ENCODE measurements around the gene NOL4.
"Not testable (repeated sequence)": the region's sequence is repeated elsewhere in the genome, so short reads cannot be mapped to it uniquely, and the experiment has no call there.

The NOL4 gene, protein sequence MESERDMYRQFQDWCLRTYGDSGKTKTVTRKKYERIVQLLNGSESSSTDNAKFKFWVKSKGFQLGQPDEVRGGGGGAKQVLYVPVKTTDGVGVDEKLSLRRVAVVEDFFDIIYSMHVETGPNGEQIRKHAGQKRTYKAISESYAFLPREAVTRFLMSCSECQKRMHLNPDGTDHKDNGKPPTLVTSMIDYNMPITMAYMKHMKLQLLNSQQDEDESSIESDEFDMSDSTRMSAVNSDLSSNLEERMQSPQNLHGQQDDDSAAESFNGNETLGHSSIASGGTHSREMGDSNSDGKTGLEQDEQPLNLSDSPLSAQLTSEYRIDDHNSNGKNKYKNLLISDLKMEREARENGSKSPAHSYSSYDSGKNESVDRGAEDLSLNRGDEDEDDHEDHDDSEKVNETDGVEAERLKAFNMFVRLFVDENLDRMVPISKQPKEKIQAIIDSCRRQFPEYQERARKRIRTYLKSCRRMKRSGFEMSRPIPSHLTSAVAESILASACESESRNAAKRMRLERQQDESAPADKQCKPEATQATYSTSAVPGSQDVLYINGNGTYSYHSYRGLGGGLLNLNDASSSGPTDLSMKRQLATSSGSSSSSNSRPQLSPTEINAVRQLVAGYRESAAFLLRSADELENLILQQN

GRCh38 chr18:34224423-34225217, at the start of gene NOL4:
NOL4 (minus strand) TSS chr18:34224913; CDS start chr18:34223253, 1,660 bp downstream.
- DNase-seq = no peak

DNA sequence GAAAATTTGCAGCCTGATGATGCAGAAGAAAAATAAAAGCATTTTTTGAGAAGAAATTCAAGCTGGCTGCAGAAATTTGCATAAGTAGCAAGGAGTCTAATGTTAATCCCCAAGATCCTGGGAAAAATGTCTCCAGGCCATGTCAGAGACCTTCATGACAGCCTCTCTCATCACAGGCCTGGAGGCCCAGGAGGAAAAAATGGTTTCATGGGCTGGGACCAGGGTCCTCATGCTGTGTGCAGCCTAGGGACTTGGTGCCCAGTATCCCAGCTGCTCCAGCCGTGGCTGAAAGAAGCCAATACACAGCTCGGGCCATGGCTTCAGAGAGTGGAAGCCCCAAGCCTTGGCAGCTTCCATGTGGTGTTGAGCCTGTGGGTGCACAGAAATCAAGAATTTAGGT, 41.3 kb upstream of the NOL4 start:
- DNase-seq = not testable (repeated sequence)

DNA sequence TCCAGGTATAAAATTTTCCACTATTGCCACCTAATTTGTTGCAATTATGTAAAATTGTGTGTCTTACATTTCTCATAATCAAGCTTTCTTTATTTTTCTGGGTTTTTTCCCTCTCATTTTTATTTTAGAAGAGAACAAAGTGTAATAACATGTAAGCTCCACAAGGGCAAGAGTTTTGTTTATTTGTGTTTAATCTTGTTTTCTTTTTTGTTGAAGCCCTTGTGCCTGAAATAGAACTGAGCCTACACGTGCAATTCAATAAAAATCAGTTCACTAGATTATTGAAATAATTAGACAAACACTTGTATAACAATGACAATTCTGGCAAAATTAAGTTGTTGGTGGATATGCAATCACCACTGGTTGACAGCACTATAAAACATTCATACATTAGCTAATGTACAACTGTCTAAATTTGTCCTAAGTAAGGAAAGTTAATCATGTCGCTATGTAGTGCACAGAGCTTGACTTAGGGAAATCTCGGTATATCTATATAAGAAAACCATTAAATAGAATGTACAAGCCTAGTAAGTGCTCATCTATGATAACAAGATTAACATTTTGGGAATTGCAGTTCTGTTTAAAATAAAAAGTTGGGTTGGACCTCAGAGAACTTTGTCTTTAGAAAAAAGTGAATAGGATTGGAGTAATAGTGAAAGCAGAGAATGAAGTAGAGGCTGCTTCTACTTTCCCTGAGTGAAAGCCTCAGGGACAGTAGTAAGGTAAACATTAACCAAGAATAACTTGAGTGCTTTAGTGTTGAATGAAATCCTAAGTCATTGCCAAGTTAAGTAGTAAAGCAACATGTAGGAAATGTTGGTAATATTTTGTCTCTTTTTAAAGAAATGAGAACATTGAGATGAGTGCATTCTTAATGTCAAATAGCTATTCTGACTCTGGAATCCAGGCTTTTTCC, 37.4 kb upstream of the NOL4 start:
- no peak for DNase-seq

DNA sequence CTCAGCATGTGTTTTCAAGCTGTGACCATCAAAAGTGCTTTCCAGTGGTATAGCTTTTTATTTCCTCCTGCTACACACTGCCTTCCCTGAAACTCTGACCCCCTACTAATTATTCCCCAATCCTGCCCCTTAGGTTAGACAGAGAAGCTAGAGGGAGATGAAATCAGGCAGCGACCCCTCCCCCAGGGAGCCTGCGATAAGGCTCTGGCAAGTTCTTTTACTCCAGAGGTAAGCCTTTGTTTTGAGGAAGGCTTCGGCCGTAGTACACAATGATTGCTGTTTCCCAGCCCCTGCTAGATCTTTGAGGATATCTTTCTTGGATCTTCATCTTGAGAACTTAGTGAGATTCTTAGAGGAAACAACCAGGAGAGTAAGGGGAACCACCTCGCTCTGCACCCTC, 33.5 kb upstream of the NOL4 start:
- no peak for DNase-seq

DNA sequence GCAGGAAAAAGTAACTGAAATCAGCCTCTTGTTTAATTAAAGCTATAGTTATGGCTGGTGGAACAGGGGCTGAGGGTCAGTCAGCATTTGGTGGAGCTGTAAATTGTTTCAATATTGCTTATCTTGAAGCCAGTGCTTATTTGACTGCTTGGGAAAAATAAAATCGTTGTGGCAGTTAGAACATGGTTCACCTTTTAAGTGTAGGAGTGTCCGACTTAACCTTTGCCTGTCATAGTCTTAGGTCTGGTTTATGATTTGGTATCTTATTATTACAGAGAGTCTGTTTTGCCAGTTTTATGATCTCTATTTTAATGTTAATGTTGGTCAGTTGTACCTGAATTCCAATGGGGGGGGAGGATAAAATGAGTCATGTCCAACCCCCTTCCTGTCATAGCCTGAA, 27.2 kb upstream of the NOL4 start:
- no peak for DNase-seq

DNA sequence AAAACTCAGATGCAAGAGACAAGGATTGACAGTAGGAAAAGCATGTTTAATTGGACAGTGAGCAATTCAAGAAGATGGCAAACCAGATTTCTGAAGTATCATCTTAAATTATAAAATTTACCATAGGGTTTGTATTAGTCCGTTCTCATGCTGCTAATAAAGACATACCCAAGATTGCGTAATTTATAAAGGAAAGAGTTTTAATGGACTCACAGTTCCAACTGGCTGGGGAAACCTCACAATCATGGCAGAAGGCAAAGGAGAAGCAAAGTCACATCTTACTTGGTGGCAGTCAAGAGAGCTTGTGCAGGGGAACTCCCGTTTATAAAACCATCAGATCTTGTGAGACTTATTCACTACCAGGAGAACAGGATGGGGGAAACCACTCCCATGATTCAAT, 24.0 kb upstream of the NOL4 start:
- no peak for DNase-seq

GRCh38 chr18:34242739-34243138, 18.0 kb upstream of the NOL4 start:
- no peak for DNase-seq

DNA sequence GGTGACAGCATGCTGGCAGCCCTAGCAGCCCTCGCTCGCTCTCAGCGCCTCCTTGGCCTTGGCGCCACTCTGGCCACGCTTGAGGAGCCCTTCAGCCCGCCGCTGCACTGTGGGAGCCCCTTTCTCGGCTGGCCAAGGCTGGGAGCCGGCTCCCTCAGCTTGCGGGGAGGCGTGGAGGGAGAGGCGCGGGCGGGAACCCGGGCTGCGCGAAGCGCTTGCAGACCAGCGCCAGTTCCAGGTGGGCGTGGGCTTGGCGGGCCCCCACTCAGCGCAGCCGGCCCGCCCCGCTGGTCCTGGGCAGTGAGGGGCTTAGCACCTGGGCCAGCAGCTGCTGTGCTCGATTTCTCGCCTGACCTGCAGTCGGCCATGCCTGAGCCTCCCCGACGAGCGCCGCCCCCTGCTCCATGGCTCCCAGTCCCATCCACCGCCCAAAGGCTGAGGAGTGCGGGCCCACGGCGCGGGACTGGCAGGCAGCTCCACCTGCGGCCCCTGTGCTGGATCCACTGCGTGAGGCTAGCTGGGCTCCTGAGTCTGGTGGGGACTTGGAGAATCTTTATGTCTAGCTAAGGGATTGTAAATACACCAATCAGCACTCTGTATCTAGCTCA, 9.2 kb upstream of the NOL4 start:
- not testable (repeated sequence) for DNase-seq

DNA sequence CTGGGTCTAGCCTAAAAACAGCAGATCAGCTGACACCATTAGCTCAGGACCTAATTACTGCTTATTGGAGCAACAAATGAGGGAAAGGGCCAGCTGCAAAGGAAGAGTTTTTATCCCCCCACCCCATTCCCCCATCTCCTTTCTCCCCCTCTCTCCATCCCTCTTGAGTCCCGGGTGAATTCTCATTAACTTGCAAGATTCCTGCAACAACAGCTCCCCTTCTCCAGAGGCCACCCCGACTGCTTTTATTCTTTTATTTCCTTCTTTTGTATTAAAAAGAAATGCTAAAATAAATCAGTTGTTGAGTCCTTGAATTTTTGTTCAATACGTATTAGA, 473 bp upstream of the NOL4 start:
- DNase-seq = no peak

- no peak for DNase-seq
Observed at GRCh38 chr18:34223893-34224422, 755 bp downstream of the NOL4 start.

DNA sequence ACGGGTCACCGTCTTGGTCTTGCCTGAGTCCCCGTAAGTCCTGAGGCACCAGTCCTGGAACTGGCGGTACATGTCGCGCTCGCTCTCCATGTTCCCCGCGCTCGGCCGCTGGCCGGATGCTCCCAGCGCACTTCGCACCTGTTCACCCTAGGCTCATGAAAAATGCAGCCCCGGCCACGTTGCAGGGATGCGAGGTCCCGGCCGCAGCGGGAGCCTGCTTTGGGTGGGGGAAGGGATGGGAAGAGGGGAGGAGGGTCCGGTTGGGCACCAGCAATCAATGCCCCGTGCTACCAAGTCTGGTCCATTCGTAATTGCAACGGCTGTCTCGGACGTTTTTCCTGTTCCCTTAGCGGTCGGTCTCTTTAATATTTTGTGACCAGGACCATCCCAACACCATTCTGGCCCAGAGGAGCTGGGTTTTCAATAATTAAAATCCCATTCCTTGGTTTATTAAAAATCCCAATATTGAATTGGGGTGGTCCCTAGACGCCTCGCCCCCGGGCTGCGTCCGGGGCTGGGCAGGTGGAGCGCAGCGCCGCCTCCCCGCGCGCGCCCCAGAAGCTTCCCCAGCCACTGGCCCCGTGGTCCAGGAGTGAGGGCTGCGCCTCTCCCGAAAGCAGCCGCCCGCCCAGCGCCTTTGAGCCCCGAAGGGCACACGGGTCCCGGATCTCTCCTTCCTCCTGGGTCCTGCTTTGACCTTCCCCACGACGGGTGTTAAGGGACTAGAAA, 1.4 kb downstream of the NOL4 start:
- DNase-seq = no peak

DNA sequence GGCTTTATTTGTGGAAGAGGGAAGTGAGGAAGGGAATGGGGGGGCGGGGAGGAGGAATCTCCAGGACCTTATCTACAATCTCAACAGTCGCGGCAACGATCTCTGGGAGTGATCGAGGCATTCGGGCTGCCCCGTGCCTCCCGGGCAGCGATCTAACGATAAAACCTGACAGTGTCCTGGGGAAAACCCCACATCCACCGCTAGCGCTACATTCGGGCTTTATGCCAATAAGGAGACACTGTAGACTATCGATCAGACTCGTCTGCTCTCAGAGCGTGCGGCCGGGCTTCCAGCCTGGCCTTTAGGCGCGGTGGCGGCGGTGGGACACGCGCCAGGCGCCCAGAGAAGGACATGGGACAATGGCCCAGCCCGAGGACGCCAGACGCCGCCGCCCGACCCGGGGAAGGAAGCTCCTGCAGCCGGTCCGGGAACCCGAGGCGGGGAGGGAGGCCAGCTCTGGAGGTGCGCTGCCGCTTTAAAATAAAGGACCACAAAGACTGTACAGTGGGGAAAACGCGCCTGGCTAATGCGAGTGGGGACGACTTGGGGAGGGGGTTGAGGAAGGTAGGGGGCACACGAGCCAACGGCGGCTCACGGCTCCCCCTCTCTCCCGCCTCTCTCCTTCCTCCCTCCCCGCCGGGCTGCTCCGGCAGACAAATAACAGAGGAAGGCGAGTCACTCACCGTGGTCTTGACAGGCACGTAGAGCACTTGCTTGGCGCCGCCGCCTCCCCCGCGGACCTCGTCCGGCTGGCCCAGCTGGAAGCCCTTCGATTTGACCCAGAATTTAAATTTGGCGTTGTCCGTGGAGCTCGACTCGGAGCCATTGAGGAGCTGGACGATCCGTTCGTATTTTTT, 2.2 kb downstream of the NOL4 start:
- no peak for DNase-seq

DNA sequence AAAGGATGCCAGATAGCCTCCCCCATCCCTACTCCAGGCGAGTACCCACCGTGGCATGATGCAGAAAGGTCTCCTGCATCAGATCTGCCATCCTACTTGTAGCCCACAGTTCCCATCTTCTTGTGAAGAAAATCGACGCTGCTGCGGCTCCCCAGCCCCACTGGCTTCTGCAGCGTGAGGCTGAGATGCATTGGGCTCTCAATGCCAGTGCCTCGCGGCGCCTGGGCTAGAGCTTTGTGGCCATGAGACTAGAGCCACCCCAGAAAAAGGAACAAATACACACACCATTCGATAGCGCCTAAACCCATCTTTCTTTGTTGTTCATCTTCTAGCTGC, 2.8 kb downstream of the NOL4 start:
- no peak for DNase-seq

- no peak for DNase-seq
Observed at GRCh38 chr18:34220081-34220815, 4.5 kb downstream of the NOL4 start.

GRCh38 chr18:34219651-34220050, 5.1 kb downstream of the NOL4 start:
- no peak for DNase-seq

DNA sequence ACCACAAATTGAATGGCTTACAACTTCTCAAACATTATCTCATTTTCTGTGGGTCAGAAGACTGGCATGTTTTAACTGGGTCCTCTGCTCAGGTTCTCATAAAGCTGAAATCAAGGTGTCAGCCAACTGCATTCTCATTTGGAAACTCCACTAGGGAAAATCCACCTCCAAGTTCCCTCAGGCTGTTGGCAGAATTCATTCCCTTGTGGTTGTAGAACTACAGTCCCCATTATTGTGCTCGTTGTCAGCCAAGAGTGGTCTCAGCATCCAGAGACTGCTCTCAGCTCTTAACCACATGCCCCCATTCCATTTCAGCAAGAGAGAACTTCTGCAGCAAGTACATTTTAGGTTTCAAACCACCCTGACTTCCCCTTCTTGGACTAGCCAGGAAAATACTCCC, 12.2 kb downstream of the NOL4 start:
- no peak for DNase-seq

DNA sequence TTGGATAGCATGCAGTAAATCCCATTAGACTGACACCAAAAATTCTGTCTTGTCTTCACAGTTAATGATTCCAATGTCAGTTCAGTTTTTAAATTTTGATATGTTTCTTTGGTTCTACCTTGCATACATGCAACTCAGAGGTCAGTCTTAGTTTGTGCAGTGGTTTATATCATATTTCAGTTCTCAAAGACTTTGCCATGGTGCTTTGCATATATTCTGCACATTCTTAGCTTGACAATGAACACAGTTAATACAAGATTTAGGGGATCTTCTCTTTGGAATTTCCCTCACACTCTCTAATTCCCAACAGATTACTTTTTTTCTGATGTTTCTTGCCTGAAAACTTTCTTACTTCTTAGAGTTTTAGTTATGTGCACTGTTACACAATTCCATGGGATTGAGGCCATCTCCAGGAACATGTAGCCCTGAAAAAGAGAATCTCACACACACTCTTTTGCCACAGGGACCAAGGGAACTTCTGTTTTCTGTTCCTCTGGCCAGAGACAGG, 17.3 kb downstream of the NOL4 start:
- no peak for DNase-seq

GRCh38 chr18:34203866-34204265, 20.8 kb downstream of the NOL4 start:
- DNase-seq = no peak

DNA sequence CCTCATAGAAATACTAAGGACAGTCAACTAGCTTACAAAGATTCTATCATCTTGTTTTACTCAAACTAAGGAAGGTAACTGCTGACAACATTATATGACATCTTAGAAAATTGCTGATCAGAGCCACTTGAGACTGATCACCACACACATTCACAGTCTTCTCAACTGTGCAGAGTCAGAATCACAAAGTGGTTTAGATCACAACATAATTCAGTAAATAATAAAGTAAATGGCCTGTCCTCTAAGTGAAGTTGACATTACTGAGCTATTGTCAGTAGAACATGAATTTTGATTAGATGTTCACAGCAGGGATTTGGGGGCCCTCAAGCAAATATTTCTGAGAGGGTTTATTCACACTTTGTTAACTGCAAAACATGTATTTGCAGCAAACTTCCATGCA, 28.5 kb downstream of the NOL4 start:
- DNase-seq = no peak

- DNase-seq = no peak
Observed at GRCh38 chr18:34194239-34194638, 30.5 kb downstream of the NOL4 start.
